GM12878 (cell line): ENCODE measurements around the gene PXMP4. TPM values are rescaled to one million over a fixed set of nuclear protein-coding genes. Genes with fewer than 3 reads are reported as not detected.

Experiments
- BHLHE40 ChIP-seq, 2 experiments: fragments of 450-650 bp in 1 of 2; IDR thresholded peaks; 2 replicates each; pipeline ENCODE4 v1.6.1; 2011 to 2017; ENCODE audit warnings: low read depth in 2 of 2, borderline replicate concordance in 1 of 2, improper control_type of control experiment in 1 of 2, low read length in 1 of 2, mild to moderate bottlenecking in 1 of 2
- CREM ChIP-seq: IDR thresholded peaks from 2 replicates; pipeline ENCODE4 v1.6.1; 2014; ENCODE audit warnings: antibody characterized with exemption, low read depth
- EED ChIP-seq: sonication (generic); IDR thresholded peaks from 2 replicates; pipeline ENCODE4 v1.6.1; 2016; ENCODE audit warnings: antibody characterized with exemption, low read depth
- GATAD2B ChIP-seq: fragments of 450-650 bp; conservative IDR thresholded peaks from 2 replicates; pipeline ENCODE4 v1.6.1; 2017; ENCODE audit warnings: low read depth, mild to moderate bottlenecking, moderate library complexity
- HCFC1 ChIP-seq: fragments of 150-350 bp; IDR thresholded peaks from 2 replicates; pipeline ENCODE4 v1.6.1; 2014; ENCODE audit warnings: low read length
- KLF5 ChIP-seq: fragments of 450-650 bp; IDR thresholded peaks from 2 replicates; pipeline ENCODE4 v1.6.1; 2014; ENCODE audit warnings: mild to moderate bottlenecking; ENCODE audit not compliant: partially characterized antibody
- LARP7 ChIP-seq: fragments of 450-650 bp; IDR thresholded peaks from 2 replicates; pipeline ENCODE4 v1.6.1; 2017; ENCODE audit warnings: mild to moderate bottlenecking
- NR2F1 ChIP-seq: fragments of 450-650 bp; conservative IDR thresholded peaks from 2 replicates; pipeline ENCODE4 v1.6.1; 2017; ENCODE audit warnings: mild to moderate bottlenecking
- NRF1 ChIP-seq: conservative IDR thresholded peaks from 2 replicates; pipeline ENCODE4 v1.6.1; 2011; ENCODE audit warnings: mild to moderate bottlenecking, low read depth, low read length, improper control_type of control experiment
- PAX5 ChIP-seq: IDR thresholded peaks from 2 replicates; pipeline ENCODE4 v1.6.1; 2011; ENCODE audit warnings: low read depth, low read length, borderline replicate concordance
- POLR2A ChIP-seq: IDR thresholded peaks from 2 replicates; pipeline ENCODE4 v1.6.1; 2011; ENCODE audit warnings: low read depth, mild to moderate bottlenecking, low read length
- POLR2AphosphoS5 ChIP-seq: IDR thresholded peaks from 2 replicates; pipeline ENCODE4 v1.6.1; 2011; ENCODE audit warnings: mild to moderate bottlenecking, low read length, inconsistent platforms
- SMARCA5 ChIP-seq: fragments of 450-650 bp; IDR thresholded peaks from 2 replicates; pipeline ENCODE4 v1.6.1; 2017; ENCODE audit warnings: mild to moderate bottlenecking
- SPI1 ChIP-seq: IDR thresholded peaks from 2 replicates; pipeline ENCODE4 v1.6.1; 2011; ENCODE audit warnings: low read depth, mild to moderate bottlenecking, low read length, moderate library complexity, borderline replicate concordance; ENCODE audit not compliant: insufficient read depth
- polyA plus RNA-seq, 11 experiments: library from polyadenylated mRNA; depleted of rRNA in 4 of 11; unstranded in 6 of 11; stranded (reverse) in 5 of 11; fragments of >200 nt; fragmentation: Nextera tagmentation in 4 of 11; fragmentation: Illumina TruSeq in 1 of 11; extraction: Ambion mirVana in 4 of 11; extraction: Trizol in 1 of 11; gene quantifications; 1 replicate in 1 of 11; 2 replicates in 10 of 11; pipeline versions ENCODE4 v1.2.1 to v1.2.3, GENCODE V29; 2011 to 2016; ENCODE audit warnings: inconsistent platforms in 2 of 11, missing spikeins in 2 of 11, low read depth in 1 of 11
- total RNA-seq, 4 experiments: library from RNA; depleted of rRNA in 3 of 4; stranded (reverse); fragments of >200 nt in 3 of 4; fragmentation: Illumina TruSeq in 1 of 4; extraction: Trizol in 1 of 4; gene quantifications; 2 replicates each; pipeline versions ENCODE4 v1.2.1 to v1.2.3, GENCODE V29; 2013 to 2021
- TF ChIP-seq, protein P1 (sequence below): IDR thresholded peaks from 2 replicates; pipeline ENCODE4 v1.6.1; 2012; ENCODE audit warnings: mild to moderate bottlenecking, low read depth, low read length
- TF ChIP-seq, protein P2 (sequence below): IDR thresholded peaks from 2 replicates; pipeline ENCODE4 v1.6.1; 2011; ENCODE audit warnings: borderline replicate concordance, low read depth, mild to moderate bottlenecking, moderate library complexity, mixed read lengths, low read length; ENCODE audit not compliant: insufficient read depth; ENCODE audit errors: extremely low read length
- TF ChIP-seq, protein P3 (sequence below): fragments of 450-650 bp; IDR thresholded peaks from 2 replicates; pipeline ENCODE4 v1.6.1; 2017; ENCODE audit warnings: mild to moderate bottlenecking, moderate library complexity
- TF ChIP-seq, protein P4 (sequence below): fragments of 450-650 bp; IDR thresholded peaks from 2 replicates; pipeline ENCODE4 v1.6.1; 2018; ENCODE audit warnings: borderline replicate concordance, mild to moderate bottlenecking; ENCODE audit not compliant: partially characterized antibody

The PXMP4 gene
- total and polyA plus RNA-seq, 10 of the 15 experiments (the other 5 are each of a cell fraction or from before 2014, with no cell fraction given), result 3.6 to 19.2 (median 8.6) TPM

DNA sequence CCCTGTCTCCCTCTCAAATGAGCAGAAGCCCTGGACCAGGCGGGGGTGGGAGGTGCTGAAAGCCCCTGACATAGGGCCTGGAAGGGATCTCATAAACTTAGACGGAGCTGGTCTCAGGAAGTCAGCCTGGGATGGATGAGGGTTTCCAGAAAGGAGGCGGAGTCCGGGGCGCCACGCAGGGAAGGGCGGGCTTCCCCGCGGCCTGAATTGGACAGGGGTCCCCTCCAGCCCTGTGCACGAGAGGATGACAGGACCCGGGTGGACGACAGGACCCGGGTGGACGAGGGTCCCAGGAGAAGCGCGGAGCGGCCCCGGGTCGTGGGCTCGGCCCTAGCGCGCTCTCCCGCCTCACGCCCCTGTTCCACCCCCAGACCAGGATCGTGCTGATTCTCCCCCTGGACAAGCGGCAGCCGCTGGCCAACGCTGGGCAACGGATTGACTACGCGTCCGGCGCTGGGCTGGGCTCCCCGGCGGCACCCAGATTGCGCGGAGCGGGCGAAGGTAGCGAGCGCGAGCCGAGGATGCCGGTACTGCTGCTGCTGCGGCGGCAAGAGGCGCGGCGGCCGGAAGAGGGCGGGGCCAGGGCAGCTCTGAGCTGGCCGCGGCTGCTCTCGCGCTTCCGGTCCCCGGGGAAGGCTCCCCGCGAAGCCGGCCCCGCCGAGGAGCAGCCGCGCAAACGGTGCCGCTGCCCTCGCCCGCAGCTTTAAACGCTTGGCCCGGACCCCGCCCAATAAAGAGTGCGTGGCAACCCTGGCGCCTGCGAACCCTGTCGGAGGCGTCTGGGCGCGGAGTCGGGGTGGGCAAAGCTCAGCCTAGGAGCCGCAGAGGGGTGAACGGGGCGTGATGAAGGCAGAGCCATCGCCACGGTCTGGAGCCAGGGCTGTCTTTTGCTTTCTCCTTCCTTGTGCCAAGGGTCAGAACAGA is 56.7 kb downstream of the PXMP4 start (continued):
- TF ChIP-seq, protein P1, sequence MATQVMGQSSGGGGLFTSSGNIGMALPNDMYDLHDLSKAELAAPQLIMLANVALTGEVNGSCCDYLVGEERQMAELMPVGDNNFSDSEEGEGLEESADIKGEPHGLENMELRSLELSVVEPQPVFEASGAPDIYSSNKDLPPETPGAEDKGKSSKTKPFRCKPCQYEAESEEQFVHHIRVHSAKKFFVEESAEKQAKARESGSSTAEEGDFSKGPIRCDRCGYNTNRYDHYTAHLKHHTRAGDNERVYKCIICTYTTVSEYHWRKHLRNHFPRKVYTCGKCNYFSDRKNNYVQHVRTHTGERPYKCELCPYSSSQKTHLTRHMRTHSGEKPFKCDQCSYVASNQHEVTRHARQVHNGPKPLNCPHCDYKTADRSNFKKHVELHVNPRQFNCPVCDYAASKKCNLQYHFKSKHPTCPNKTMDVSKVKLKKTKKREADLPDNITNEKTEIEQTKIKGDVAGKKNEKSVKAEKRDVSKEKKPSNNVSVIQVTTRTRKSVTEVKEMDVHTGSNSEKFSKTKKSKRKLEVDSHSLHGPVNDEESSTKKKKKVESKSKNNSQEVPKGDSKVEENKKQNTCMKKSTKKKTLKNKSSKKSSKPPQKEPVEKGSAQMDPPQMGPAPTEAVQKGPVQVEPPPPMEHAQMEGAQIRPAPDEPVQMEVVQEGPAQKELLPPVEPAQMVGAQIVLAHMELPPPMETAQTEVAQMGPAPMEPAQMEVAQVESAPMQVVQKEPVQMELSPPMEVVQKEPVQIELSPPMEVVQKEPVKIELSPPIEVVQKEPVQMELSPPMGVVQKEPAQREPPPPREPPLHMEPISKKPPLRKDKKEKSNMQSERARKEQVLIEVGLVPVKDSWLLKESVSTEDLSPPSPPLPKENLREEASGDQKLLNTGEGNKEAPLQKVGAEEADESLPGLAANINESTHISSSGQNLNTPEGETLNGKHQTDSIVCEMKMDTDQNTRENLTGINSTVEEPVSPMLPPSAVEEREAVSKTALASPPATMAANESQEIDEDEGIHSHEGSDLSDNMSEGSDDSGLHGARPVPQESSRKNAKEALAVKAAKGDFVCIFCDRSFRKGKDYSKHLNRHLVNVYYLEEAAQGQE, result 0 out of 2 replicates have a peak, but pooled peaks have one; percentile 13
- TF ChIP-seq BHLHE40 (IDR thresholded peaks at IDR 0.05; ENCODE audit: borderline replicate concordance in 1 of 2, low read depth in 2 of 2, low read length in 1 of 2), result peak; percentile 6 to 65; a peak in 2 of 4 replicates
- TF ChIP-seq GATAD2B, result peak; percentile 86
- TF ChIP-seq, protein P2, sequence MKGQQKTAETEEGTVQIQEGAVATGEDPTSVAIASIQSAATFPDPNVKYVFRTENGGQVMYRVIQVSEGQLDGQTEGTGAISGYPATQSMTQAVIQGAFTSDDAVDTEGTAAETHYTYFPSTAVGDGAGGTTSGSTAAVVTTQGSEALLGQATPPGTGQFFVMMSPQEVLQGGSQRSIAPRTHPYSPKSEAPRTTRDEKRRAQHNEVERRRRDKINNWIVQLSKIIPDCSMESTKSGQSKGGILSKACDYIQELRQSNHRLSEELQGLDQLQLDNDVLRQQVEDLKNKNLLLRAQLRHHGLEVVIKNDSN, result no peak
- peak; percentile 64 for TF ChIP-seq NR2F1
- TF ChIP-seq NRF1, result 0 out of 2 replicates have a peak, but pooled peaks have one; percentile 14
- 0 out of 2 replicates have a peak, but pooled peaks have one; percentile 2 for TF ChIP-seq CREM
- peak; percentile 75 for TF ChIP-seq KLF5
- TF ChIP-seq EED, result 0 out of 2 replicates have a peak, but pooled peaks have one; percentile 15
- 0 out of 2 replicates have a peak, but pooled peaks have one; percentile 6 for TF ChIP-seq PAX5
- TF ChIP-seq, protein P3, sequence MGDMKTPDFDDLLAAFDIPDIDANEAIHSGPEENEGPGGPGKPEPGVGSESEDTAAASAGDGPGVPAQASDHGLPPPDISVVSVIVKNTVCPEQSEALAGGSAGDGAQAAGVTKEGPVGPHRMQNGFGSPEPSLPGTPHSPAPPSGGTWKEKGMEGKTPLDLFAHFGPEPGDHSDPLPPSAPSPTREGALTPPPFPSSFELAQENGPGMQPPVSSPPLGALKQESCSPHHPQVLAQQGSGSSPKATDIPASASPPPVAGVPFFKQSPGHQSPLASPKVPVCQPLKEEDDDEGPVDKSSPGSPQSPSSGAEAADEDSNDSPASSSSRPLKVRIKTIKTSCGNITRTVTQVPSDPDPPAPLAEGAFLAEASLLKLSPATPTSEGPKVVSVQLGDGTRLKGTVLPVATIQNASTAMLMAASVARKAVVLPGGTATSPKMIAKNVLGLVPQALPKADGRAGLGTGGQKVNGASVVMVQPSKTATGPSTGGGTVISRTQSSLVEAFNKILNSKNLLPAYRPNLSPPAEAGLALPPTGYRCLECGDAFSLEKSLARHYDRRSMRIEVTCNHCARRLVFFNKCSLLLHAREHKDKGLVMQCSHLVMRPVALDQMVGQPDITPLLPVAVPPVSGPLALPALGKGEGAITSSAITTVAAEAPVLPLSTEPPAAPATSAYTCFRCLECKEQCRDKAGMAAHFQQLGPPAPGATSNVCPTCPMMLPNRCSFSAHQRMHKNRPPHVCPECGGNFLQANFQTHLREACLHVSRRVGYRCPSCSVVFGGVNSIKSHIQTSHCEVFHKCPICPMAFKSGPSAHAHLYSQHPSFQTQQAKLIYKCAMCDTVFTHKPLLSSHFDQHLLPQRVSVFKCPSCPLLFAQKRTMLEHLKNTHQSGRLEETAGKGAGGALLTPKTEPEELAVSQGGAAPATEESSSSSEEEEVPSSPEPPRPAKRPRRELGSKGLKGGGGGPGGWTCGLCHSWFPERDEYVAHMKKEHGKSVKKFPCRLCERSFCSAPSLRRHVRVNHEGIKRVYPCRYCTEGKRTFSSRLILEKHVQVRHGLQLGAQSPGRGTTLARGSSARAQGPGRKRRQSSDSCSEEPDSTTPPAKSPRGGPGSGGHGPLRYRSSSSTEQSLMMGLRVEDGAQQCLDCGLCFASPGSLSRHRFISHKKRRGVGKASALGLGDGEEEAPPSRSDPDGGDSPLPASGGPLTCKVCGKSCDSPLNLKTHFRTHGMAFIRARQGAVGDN, result peak; percentile 90
- TF ChIP-seq SPI1, result no peak
- peak; percentile 6; the same call in 1 of the 2 replicates for TF ChIP-seq HCFC1
- peak; percentile 70; the same call in 1 of the 2 replicates for TF ChIP-seq SMARCA5
- TF ChIP-seq, protein P4, sequence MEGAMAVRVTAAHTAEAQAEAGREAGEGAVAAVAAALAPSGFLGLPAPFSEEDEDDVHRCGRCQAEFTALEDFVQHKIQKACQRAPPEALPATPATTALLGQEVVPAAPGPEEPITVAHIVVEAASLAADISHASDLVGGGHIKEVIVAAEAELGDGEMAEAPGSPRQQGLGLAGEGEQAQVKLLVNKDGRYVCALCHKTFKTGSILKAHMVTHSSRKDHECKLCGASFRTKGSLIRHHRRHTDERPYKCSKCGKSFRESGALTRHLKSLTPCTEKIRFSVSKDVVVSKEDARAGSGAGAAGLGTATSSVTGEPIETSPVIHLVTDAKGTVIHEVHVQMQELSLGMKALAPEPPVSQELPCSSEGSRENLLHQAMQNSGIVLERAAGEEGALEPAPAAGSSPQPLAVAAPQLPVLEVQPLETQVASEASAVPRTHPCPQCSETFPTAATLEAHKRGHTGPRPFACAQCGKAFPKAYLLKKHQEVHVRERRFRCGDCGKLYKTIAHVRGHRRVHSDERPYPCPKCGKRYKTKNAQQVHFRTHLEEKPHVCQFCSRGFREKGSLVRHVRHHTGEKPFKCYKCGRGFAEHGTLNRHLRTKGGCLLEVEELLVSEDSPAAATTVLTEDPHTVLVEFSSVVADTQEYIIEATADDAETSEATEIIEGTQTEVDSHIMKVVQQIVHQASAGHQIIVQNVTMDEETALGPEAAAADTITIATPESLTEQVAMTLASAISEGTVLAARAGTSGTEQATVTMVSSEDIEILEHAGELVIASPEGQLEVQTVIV, result peak; percentile 22
- TF ChIP-seq LARP7, result peak; percentile 74; the same call in 1 of the 2 replicates
- TF ChIP-seq POLR2AphosphoS5, result peak; percentile 74; the same call in 1 of the 2 replicates
- TF ChIP-seq POLR2A, result peak; percentile 95
